H9 (cell line): ENCODE data around the gene PHLDB1. TPM values are rescaled to one million over a fixed set of nuclear protein-coding genes. Genes with fewer than 3 reads are reported as not detected.

Source experiments
- DNase-seq: peaks from one replicate; pipeline ENCODE4 v3.0.0-alpha.2; 2017
- H2AFZ ChIP-seq: one replicate; pipeline ENCODE4 v1.6.1; 2013; ENCODE audit warnings: mild to moderate bottlenecking, low read length, control low read depth, moderate library complexity
- H2AK5ac ChIP-seq: 2 replicates; pipeline ENCODE4 v1.6.1; 2013; ENCODE audit warnings: low read length, control low read depth, mixed read lengths; ENCODE audit not compliant: insufficient read length
- H2BK120ac ChIP-seq: one replicate; pipeline ENCODE4 v1.6.1; 2013; ENCODE audit warnings: low read depth, mild to moderate bottlenecking, low read length, control low read depth, inconsistent platforms; ENCODE audit not compliant: poor library complexity, severe bottlenecking
- H2BK12ac ChIP-seq: 2 replicates; pipeline ENCODE4 v1.6.1; 2013; ENCODE audit warnings: low read length, control low read depth, mixed read lengths, low read depth; ENCODE audit not compliant: insufficient read length
- H2BK15ac ChIP-seq: 2 replicates; pipeline ENCODE4 v1.6.1; 2013; ENCODE audit warnings: low read depth, low read length, control low read depth
- H2BK20ac ChIP-seq: one replicate; pipeline ENCODE4 v1.6.1; 2013; ENCODE audit warnings: low read depth, mild to moderate bottlenecking, low read length, control low read depth, inconsistent platforms; ENCODE audit not compliant: poor library complexity, severe bottlenecking
- H2BK5ac ChIP-seq: 2 replicates; pipeline ENCODE4 v1.6.1; 2013; ENCODE audit warnings: low read length, control low read depth, mixed read lengths; ENCODE audit not compliant: insufficient read length
- H3K14ac ChIP-seq: 2 replicates; pipeline ENCODE4 v1.6.1; 2013; ENCODE audit warnings: low read length, control low read depth; ENCODE audit not compliant: insufficient read depth
- H3K18ac ChIP-seq: 2 replicates; pipeline ENCODE4 v1.6.1; 2013; ENCODE audit warnings: low read depth, mild to moderate bottlenecking, mixed read lengths, low read length, control low read depth; ENCODE audit not compliant: insufficient read length
- H3K23ac ChIP-seq: 2 replicates; pipeline ENCODE4 v1.6.1; 2013; ENCODE audit warnings: low read length, control low read depth, mixed read lengths, low read depth; ENCODE audit not compliant: insufficient read length
- H3K23me2 ChIP-seq: 2 replicates; pipeline ENCODE4 v1.6.1; 2013; ENCODE audit warnings: low read depth, mild to moderate bottlenecking, mixed read lengths, low read length, control low read depth; ENCODE audit not compliant: insufficient read length, poor library complexity, severe bottlenecking
- H3K27ac ChIP-seq: 2 replicates; pipeline ENCODE4 v1.5.1; 2013; ENCODE audit warnings: low read length, control low read depth, mixed read lengths, low read depth; ENCODE audit not compliant: insufficient read length
- H3K27me3 ChIP-seq: 2 replicates; pipeline ENCODE4 v1.6.1; 2013; ENCODE audit warnings: low read length, control low read depth, inconsistent platforms; ENCODE audit not compliant: insufficient read depth
- H3K4ac ChIP-seq: 2 replicates; pipeline ENCODE4 v1.6.1; 2013; ENCODE audit warnings: low read depth, mild to moderate bottlenecking, control low read depth, inconsistent platforms, low read length, moderate library complexity
- H3K4me1 ChIP-seq: 2 replicates; pipeline ENCODE4 v1.6.1; 2013; ENCODE audit warnings: low read length, control low read depth, inconsistent platforms; ENCODE audit not compliant: insufficient read depth
- H3K4me2 ChIP-seq: 2 replicates; pipeline ENCODE4 v1.6.1; 2013; ENCODE audit warnings: low read length, control low read depth, mixed read lengths; ENCODE audit not compliant: insufficient read length, insufficient read depth
- H3K56ac ChIP-seq: 2 replicates; pipeline ENCODE4 v1.6.1; 2013; ENCODE audit warnings: low read depth, mild to moderate bottlenecking, mixed read lengths, low read length, control low read depth; ENCODE audit not compliant: insufficient read length
- H3K79me1 ChIP-seq: 2 replicates; pipeline ENCODE4 v1.6.1; 2013; ENCODE audit warnings: low read depth, mild to moderate bottlenecking, moderate library complexity, low read length, control low read depth, inconsistent platforms; ENCODE audit not compliant: insufficient read depth, poor library complexity, severe bottlenecking
- H3K79me2 ChIP-seq: 2 replicates; pipeline ENCODE4 v1.6.1; 2013; ENCODE audit warnings: low read length, control low read depth, inconsistent platforms; ENCODE audit not compliant: insufficient read depth
- H3K9ac ChIP-seq: 2 replicates; pipeline ENCODE4 v1.6.1; 2013; ENCODE audit warnings: low read length, control low read depth, mixed read lengths; ENCODE audit not compliant: insufficient read length; ENCODE audit errors: extremely low read depth
- H3K9me3 ChIP-seq: one replicate; pipeline ENCODE4 v1.6.1; 2013; ENCODE audit warnings: low read depth, low read length, inconsistent platforms; ENCODE audit not compliant: control insufficient read depth
- H3T11ph ChIP-seq: one replicate; pipeline ENCODE4 v1.6.1; 2013; ENCODE audit warnings: mild to moderate bottlenecking, low read length, control low read depth, inconsistent platforms
- H4K20me1 ChIP-seq: one replicate; pipeline ENCODE4 v1.6.1; 2013; ENCODE audit not compliant: control insufficient read depth, insufficient read length, insufficient read depth
- H4K5ac ChIP-seq: 2 replicates; pipeline ENCODE4 v1.6.1; 2013; ENCODE audit warnings: low read depth, mild to moderate bottlenecking, mixed read lengths, low read length, control low read depth; ENCODE audit not compliant: insufficient read length
- H4K8ac ChIP-seq: replicated peaks from 2 replicates; pipeline ENCODE4 v1.6.1; 2013; ENCODE audit warnings: low read length, control low read depth, mixed read lengths, low read depth; ENCODE audit not compliant: insufficient read length
- H4K91ac ChIP-seq: 2 replicates; pipeline ENCODE4 v1.6.1; 2013; ENCODE audit warnings: low read depth, mild to moderate bottlenecking, moderate library complexity, mixed read lengths, low read length, control low read depth; ENCODE audit not compliant: insufficient read length
- H3K27ac Mint-ChIP-seq, 3 experiments: 2 replicates in 2 of 3; 3 replicates in 1 of 3; pipeline ENCODE4 v1.8.0; 2020 to 2021; ENCODE audit warnings: mixed read lengths in 3 of 3, mild to moderate bottlenecking in 1 of 3, moderate library complexity in 1 of 3
- H3K27me3 Mint-ChIP-seq: 2 replicates; pipeline ENCODE4 v1.8.0; 2021; ENCODE audit warnings: low read depth, mild to moderate bottlenecking, moderate library complexity, mixed read lengths
- H3K36me3 Mint-ChIP-seq, 3 experiments: 2 replicates in 2 of 3; 3 replicates in 1 of 3; pipeline ENCODE4 v1.8.0; 2020 to 2021; ENCODE audit warnings: low read depth in 3 of 3, mixed read lengths in 3 of 3; ENCODE audit not compliant: insufficient read depth in 1 of 3
- H3K4me1 Mint-ChIP-seq, 2 experiments: 2 replicates each; pipeline ENCODE4 v1.8.0; 2020; ENCODE audit warnings: mixed read lengths in 2 of 2
- H3K4me3 Mint-ChIP-seq, 2 experiments: 2 replicates in 1 of 2; 3 replicates in 1 of 2; pipeline ENCODE4 v1.8.0; 2020 to 2021; ENCODE audit warnings: mild to moderate bottlenecking in 2 of 2, mixed read lengths in 2 of 2, moderate library complexity in 1 of 2
- H3K9me3 Mint-ChIP-seq, 2 experiments: 2 replicates in 1 of 2; 3 replicates in 1 of 2; pipeline ENCODE4 v1.8.0; 2020; ENCODE audit warnings: mild to moderate bottlenecking in 2 of 2, mixed read lengths in 2 of 2, moderate library complexity in 1 of 2
- CTCF ChIP-seq: fragments of 200-600 bp; sonication (generic); conservative IDR thresholded peaks from 3 replicates; pipeline ENCODE4 v1.8.0; 2021; ENCODE audit warnings: antibody characterized with exemption, mild to moderate bottlenecking
- WGBS: extraction: QIAGEN DNeasy Blood & Tissue Kit; methylation state at CpG from one replicate; pipeline ENCODE4 v1.1.7; 2013; ENCODE audit warnings: missing lambda C conversion rate, low lambda C conversion rate, mixed read lengths; ENCODE audit not compliant: insufficient read length; ENCODE audit errors: extremely low coverage; 5-methylcytosine and 5-hydroxymethylcytosine counted together
- total RNA-seq: library from RNA; stranded (reverse); gene quantifications from 2 replicates; pipeline ENCODE4 v1.2.1, GENCODE V29; 2021

The PHLDB1 gene
- total RNA-seq, 1 experiment from 2014 or later, result 56.0 TPM

GRCh38 chr11:118627566-118627965 is 20.2 kb downstream of the PHLDB1 start:
- Histone ChIP-seq H2BK120ac (no peak overlapping the region), H4K20me1 (no peaks in the 10 kb centered on the region)
- no CpG with 5 or more reads among the region's 10 CpGs for WGBS

More at GRCh38 chr11:118627566-118627965, 20.2 kb downstream of the PHLDB1 start:
- Histone ChIP-seq H3K4ac (no peak overlapping the region), H2BK12ac (no peak overlapping the region), H3K4me1 (peaks cover 2% of the 10 kb centered on the region; the same call in 1 of the 2 replicates), H3K9me3 (no peaks in the 10 kb centered on the region), H3K56ac (no peak overlapping the region), H3K9ac (no peak overlapping the region), H3T11ph (no peak overlapping the region), H3K14ac (no peak overlapping the region), H3K18ac (no peak overlapping the region), H3K79me2 (no peaks in the 10 kb centered on the region; the same call in 1 of the 2 replicates), H2AK5ac (no peak overlapping the region), H2BK15ac (no peak overlapping the region), H3K23ac (no peak overlapping the region), H2BK5ac (no peak overlapping the region), H3K27me3 (no peaks in the 10 kb centered on the region), H4K91ac (no peak overlapping the region), H3K79me1 (no peaks in the 10 kb centered on the region), H2AFZ (no peak overlapping the region), H4K8ac (no peak overlapping the region), H3K27ac (no peak overlapping the region), H3K23me2 (peaks cover 4% of the 10 kb centered on the region), H4K5ac (no peak overlapping the region), H3K4me2 (no peak overlapping the region), H2BK20ac (no peak overlapping the region)
- H3K4me1 Mint-ChIP-seq, result peaks cover 10 to 13% of the 10 kb centered on the region in 2 experiments
- no peak for DNase-seq
- no peak for TF ChIP-seq CTCF
- H3K36me3 Mint-ChIP-seq, result peaks cover 17 to 66% (median 52%) of the 10 kb centered on the region in 3 experiments
- H3K27me3 Mint-ChIP-seq, result no peaks in the 10 kb centered on the region
- H3K9me3 Mint-ChIP-seq, result no peaks in the 10 kb centered on the region
- H3K4me3 Mint-ChIP-seq, result no peak overlapping the region
- H3K27ac Mint-ChIP-seq, result no peak overlapping the region
